ENCODE results near the gene CIROP. TPM values are rescaled to one million over a fixed set of nuclear protein-coding genes. Genes with fewer than 3 reads are reported as not detected.

CIROP gene
- total RNA-seq, 1 experiment from 2014 or later, result not detected

GRCh38 chr14:23062002-23062401, 42.8 kb downstream of the CIROP start:
- H2BK15ac ChIP-seq (ENCODE audit: low read depth, low read length), result no peak overlapping the region
- no peak for TF ChIP-seq CTCF (conservative IDR thresholded peaks at IDR 0.05)
- H3K9ac ChIP-seq (ENCODE audit: extremely low read depth, insufficient read length, low read length), result no peak overlapping the region
- no CpG with 5 or more reads among the region's 4 CpGs for WGBS (ENCODE audit: extremely low coverage, insufficient read length, low lambda C conversion rate)
- DNase-seq, result no peak
- H2BK120ac ChIP-seq (ENCODE audit: low read depth, low read length, poor library complexity, severe bottlenecking), result no peak overlapping the region
- peaks cover 6% of the 10 kb centered on the region for H3K23me2 ChIP-seq (ENCODE audit: insufficient read length, low read depth, low read length, poor library complexity, severe bottlenecking)
- no peak overlapping the region for H3K27ac ChIP-seq (ENCODE audit: insufficient read length, low read depth, low read length)
- no peak overlapping the region for H3K4ac ChIP-seq (ENCODE audit: low read depth, low read length)
- no peak overlapping the region for H3T11ph ChIP-seq (ENCODE audit: low read length)
- Mint-ChIP-seq H3K9me3 (no peaks in the 10 kb centered on the region), H3K27ac (peak overlapping the region in 2 of 3 experiments; percentile 9 to 75; a peak in 3 of 7 replicates), H3K4me1 (peaks cover 4 to 12% of the 10 kb centered on the region in 2 experiments), H3K4me3 (no peak overlapping the region), H3K27me3 (ENCODE audit: low read depth) (peaks cover 1% of the 10 kb centered on the region), H3K36me3 (ENCODE audit: insufficient read depth in 1 of 3, low read depth in 3 of 3) (peaks cover 53 to 88% (median 75%) of the 10 kb centered on the region in 3 experiments)
- no peak overlapping the region for H2BK12ac ChIP-seq (ENCODE audit: insufficient read length, low read depth, low read length)
- H3K79me1 ChIP-seq (ENCODE audit: insufficient read depth, low read depth, low read length, poor library complexity, severe bottlenecking), result peaks cover 8% of the 10 kb centered on the region
- H2BK20ac ChIP-seq (ENCODE audit: low read depth, low read length, poor library complexity, severe bottlenecking), result no peak overlapping the region
- no peaks in the 10 kb centered on the region for H3K27me3 ChIP-seq (ENCODE audit: insufficient read depth, low read length)
- H2BK5ac ChIP-seq (ENCODE audit: insufficient read length, low read length), result no peak overlapping the region
- no peak overlapping the region for H2AK5ac ChIP-seq (ENCODE audit: insufficient read length, low read length)
- H3K79me2 ChIP-seq (ENCODE audit: insufficient read depth, low read length), result no peaks in the 10 kb centered on the region
- no peak overlapping the region for H3K23ac ChIP-seq (ENCODE audit: insufficient read length, low read depth, low read length)
- no peak overlapping the region for H2AFZ ChIP-seq (ENCODE audit: low read length)
- H4K8ac ChIP-seq (replicated peaks; ENCODE audit: insufficient read length, low read depth, low read length), result no peak overlapping the region
- H4K91ac ChIP-seq (ENCODE audit: insufficient read length, low read depth, low read length), result no peak overlapping the region
- H3K4me2 ChIP-seq (ENCODE audit: insufficient read depth, insufficient read length, low read length), result no peak overlapping the region
- H3K18ac ChIP-seq (ENCODE audit: insufficient read length, low read depth, low read length), result no peak overlapping the region
- H3K56ac ChIP-seq (ENCODE audit: insufficient read length, low read depth, low read length), result no peak overlapping the region
- no peak overlapping the region for H3K14ac ChIP-seq (ENCODE audit: insufficient read depth, low read length)
- H3K9me3 ChIP-seq (ENCODE audit: control insufficient read depth, low read depth, low read length), result no peaks in the 10 kb centered on the region
- H3K4me1 ChIP-seq (ENCODE audit: insufficient read depth, low read length), result no peaks in the 10 kb centered on the region
- H4K20me1 ChIP-seq (ENCODE audit: control insufficient read depth, insufficient read depth, insufficient read length), result no peaks in the 10 kb centered on the region
- no peak overlapping the region for H4K5ac ChIP-seq (ENCODE audit: insufficient read length, low read depth, low read length)

Measured in H9 (cell line).